DMS114 treated with DMSO at 0.1 percent for 48 hours (cell line): ENCODE data around the gene RGL1.

Experiments
- DNase-seq: peaks from one replicate; lab custom pipeline; 2025; ENCODE audit not compliant: unreplicated experiment; lab: John Stamatoyannopoulos, UW

The RGL1 gene

DNA sequence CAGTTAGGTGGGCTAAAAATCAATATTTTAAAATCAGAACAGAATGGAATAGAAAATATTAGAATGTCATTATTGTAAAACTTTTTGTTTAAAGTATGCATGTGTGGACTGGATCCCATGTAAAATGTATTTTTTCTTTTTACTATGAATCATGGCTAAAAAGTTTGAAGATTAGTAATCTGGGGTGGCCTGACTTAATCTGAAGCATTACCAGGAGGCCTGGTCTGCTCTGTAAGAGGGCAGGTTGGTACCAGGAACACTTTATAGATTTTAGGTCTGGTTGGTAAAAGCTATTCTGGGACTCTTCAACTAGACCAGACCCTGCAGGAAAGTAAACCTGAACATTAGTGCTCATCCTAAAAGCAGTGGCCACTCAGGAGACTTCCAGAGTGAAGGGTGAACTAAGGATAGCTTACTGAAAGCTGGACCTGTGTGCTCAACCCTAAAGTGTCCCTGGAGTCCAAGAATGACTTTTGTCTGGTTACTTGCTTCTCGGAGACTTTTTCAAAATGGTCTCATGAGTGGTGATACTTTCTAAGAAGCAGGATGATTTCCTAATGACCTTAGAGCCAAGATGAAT lies 16.5 kb downstream of the RGL1 start:
- DNase-seq, result no peak

DNA sequence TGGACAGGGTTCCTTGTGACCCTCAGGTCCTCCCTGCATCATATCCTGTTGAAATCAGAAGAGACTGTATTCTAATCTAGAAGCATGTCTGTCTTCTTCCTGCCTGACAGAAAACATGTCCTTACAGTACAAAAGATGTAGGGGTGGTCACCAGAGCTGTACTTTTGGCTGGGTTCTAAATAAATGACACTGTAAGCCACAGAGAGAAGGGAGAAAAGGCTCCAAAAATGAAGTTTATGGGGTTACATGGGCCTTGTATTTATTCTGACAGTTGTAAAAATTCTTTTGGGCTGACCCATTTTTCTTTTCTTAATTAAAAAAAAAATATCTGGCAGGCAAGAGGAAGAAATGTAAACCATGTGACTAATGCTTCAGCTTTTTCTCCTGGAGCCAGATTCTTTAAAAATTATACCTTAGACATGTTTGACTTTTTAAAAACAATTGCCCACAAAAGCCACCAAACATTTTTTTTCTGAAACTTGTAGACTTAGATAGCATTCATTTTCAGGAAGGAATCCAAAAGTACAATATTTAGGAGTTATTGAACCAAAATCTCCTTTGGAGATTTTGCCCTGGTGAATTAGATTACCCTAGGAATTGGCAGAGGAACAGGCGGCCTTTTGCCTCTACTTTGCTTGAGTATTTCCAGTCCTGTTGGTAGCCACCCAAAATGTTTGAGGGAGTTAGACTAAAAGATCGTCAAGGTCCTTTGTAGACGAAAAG lies 17.1 kb downstream of the RGL1 start:
- DNase-seq, result no peak

DNA sequence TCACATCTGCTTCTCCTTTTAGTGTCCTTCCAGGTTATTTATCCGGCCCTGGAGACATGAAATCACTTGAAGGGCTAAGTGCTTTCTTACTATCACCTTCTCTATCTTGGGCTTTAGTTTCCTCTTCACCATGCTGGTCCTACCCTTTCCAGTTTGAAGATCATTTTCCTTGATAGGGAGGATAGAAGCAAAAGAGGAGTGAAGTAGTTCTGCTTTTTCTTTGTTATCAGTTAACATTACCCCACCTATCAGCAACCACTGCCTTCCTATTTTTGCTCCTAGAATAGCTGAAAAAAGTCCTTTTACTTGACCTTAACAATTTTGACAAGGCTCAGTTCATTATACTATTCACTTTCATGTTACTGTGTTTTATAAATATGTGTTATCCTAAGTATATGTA lies 19.4 kb downstream of the RGL1 start:
- no peak for DNase-seq

GRCh38 chr1:183827801-183828200 lies 22.9 kb downstream of the RGL1 start:
- no peak for DNase-seq

- DNase-seq, result no peak
Observed at GRCh38 chr1:183830389-183830788, 25.5 kb downstream of the RGL1 start.

DNA sequence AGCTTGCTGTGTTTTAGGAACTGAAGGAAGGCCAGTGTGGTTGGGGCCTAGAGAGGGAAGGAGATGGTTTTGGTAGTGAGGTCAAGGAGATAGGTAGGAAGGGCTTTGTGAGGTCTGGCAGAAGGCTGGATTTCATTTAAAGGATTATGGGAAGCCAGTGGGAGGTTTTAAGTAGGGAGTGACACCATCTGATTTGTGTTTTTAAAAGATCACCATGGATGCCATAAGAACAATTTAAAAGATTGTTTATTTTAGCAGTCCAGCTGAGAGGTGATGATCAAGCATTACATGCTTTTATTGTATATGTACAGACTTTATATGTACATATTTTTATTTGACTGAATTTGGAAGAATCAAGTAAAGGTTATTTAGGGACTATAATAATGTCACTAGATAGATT lies 26.4 kb downstream of the RGL1 start:
- DNase-seq, result no peak

GRCh38 chr1:183832459-183832858 lies 27.5 kb downstream of the RGL1 start:
- DNase-seq, result no peak

DNA sequence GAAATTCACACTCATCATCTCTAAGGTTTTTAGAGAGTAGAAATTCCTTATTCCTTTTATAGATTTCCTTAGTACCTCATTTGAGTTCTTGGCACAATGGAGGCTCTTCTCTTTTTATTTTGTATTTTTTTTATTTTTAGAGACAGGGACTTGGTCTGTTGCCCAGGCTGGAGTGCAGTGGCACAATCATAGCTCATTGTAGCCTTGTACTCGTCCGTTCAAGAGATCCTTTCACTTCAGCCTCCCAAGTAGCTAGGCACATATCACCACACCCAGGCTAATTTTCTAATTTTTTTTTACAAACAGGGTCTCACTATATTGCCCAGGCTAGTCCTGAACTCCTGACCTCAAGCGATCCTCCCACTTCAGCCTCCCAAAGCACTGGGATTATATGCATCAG lies 29.6 kb downstream of the RGL1 start:
- DNase-seq, result no peak

DNA sequence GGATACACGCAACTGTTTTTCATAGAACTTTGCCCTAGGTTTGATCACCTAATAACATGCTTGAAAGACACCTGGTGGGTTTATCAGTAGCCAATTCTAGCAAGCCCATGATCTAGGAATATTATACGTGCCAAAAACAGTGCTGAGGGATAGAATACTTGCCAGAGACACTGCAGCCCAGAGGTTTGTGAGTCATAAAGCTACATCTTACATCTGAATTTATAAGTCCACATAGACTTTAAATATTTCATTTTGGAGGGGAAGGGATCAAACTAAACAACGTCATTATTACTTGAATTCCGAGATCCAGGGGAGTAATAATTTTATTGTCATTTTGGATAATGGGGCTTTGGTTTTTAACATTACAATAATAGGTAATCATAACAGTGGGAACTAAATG lies 31.7 kb downstream of the RGL1 start:
- DNase-seq, result no peak

- no peak for DNase-seq
Observed at GRCh38 chr1:183837062-183837461, 32.1 kb downstream of the RGL1 start.

- no peak for DNase-seq
Observed at GRCh38 chr1:183838221-183838620, 33.3 kb downstream of the RGL1 start.

DNA sequence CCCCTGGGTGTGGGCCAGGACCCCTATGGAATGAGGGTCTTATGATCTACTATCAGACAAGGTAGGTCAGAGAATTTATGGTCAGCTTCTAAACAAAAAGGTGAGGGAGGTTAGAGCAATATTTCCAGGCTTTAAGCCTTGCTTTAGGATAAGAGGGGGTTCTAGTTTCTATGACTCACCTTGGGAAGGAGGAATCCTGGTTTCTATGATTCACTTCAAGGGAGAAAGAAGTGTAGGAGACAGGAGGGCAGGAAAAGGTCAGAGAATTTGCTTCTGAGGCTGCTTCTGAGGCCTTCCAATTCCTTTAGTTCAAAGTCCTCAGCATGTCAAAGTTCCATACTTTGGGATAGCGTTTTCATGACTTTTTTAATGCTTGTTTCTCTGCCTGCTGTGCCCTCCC lies 35.2 kb downstream of the RGL1 start:
- no peak for DNase-seq

DNA sequence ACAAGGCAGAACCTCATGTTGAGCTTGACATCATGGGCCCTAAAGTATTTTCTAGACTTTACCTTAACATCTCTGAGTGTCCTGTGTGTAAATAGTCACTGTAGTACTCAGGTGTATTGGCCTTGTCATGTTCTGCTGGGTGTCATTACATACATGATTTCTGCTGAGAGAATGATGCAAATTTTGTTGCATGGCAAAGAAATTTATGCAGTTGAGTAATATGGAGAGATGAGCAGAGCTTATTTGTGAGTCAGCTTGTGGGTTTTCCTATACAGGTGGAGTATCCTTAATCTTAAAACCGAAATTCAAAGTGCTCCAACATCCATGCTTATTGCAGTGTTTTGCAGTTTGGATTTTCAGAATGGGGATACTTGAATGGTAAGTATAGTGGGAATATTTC lies 36.6 kb downstream of the RGL1 start:
- no peak for DNase-seq

DNA sequence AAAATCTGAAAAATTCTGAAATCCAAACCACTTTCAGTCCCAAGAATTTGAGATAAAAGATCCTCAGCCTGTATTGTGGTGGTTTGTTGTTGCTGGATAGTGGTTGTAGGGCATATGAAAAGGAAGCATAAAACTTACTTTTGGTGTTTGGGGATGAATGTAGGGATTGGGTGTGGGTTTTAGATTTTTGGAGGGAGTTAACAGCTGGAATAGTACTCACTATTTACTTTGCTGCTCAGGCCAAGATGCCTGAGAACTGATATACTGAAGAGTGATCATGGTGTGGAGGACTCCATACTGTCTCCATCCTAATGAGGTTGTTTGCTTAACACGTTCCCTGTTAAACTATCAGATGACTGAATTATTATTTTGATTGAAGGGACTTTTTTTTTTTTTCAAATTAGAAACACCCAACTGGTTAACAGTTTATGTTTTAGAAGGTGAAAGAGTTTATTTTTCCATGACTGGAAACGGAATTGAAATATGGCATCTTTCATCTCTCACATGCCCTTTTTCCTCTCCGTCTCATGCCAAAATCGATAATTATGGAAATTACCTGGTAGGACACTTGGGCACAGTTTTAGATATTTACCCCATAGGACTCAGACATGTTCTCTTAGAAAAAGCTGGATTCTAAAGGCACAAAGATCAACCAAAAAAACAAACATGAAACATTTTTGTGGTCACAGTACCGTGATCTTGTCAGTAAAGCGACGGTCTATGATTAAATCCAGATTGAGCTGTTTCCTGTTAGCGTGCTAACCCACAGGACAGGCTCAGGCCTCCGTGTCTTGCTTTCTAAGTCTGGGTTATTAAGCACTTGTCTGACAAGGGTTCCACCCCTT lies 37.3 kb downstream of the RGL1 start:
- DNase-seq, result no peak

DNA sequence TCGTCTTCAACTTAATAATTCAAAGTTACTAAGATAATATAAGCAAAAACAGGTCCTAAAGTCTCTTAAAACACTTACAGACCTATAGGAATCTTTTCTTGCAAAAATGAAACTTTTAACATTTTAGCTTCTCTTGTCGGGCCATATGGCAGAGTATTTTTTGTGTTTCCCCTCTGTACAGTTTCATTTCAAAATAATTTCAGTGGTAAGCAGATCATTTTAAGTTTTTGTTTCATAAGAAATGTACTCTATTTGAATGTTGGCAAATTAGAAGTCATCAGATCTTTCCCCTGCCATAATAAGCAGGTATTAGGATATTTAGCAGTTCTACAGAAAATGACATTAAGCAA lies 37.9 kb downstream of the RGL1 start:
- DNase-seq, result no peak

GRCh38 chr1:183844806-183845205 lies 39.9 kb downstream of the RGL1 start:
- DNase-seq, result no peak

DNA sequence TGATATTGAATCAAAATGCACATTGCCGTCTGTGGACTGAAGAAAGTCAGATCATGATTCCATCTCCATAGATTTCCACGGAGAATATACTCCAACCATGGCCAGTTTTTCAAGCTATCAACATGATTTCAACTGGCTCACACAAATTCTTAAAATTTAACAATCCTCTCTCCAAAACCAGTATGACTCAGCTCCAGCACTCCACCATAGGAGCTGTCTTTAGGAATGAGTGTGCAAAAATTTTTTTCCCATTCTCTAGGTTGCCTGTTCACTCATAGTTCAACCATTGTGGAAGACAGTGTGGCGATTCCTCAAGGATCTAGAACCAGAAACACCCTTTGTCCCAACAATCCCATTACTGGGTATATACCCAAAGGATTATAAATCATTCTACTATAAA lies 40.8 kb downstream of the RGL1 start:
- DNase-seq, result no peak

DNA sequence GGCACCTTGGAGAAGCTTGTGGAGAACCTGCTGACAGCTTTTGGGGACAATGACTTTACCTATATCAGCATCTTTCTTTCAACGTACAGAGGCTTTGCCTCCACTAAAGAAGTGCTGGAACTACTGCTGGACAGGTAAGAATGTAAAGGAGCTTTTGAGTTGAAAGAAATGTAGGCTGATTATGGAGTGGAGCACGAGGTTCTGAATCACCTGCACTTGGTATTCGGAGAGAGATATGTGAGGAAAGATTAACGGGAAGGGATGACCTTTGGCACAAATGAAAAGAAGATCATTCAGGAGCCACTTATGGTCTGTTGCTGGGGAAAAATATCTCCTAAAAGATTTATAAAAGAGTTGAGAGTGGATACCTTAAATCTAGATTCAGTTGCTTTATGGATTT lies 42.7 kb downstream of the RGL1 start:
- DNase-seq, result no peak

DNA sequence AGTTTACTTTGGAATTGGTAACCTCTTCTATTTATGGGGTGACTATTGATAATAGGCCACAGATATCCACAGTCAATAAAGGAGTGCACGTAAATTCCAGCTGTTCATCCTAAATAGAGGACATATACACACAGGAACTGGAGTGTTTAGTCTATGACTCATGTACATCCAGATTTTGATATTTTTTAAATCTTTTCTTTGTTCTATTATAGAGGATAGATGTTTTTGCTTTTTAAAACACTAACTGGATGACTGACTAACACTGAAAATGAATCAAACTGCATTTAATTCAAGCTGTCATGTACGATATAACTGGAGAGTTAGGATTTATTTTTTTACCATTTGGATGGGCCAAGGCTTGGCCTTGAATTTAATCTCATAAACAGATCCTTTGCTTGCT lies 45.9 kb downstream of the RGL1 start:
- no peak for DNase-seq

DNA sequence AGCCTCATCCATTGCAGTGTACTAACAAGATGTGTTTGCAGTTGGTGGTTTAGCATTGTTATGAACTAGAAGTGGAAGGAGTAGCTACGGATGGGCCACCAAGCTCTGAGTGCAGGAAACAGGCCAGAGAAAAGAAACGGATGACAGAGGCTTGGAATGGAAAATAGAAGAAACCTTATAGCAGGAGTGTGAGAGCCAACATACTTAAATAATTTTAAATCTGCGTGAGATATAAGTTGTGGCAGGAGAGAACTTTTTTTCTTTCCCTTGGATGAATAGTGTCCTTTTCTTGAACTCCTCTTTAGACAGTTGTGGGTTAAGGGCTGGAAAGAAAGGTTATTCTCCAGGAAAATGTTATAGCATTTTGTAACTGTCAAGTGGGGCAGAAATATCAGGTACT lies 54.2 kb downstream of the RGL1 start:
- no peak for DNase-seq

- no peak for DNase-seq
Observed at GRCh38 chr1:183859831-183860230, 54.9 kb downstream of the RGL1 start.

GRCh38 chr1:183862967-183863366 lies 58.0 kb downstream of the RGL1 start:
- DNase-seq, result no peak
